ENCODE measurements around the gene FBXO3.

The FBXO3 gene

DNA sequence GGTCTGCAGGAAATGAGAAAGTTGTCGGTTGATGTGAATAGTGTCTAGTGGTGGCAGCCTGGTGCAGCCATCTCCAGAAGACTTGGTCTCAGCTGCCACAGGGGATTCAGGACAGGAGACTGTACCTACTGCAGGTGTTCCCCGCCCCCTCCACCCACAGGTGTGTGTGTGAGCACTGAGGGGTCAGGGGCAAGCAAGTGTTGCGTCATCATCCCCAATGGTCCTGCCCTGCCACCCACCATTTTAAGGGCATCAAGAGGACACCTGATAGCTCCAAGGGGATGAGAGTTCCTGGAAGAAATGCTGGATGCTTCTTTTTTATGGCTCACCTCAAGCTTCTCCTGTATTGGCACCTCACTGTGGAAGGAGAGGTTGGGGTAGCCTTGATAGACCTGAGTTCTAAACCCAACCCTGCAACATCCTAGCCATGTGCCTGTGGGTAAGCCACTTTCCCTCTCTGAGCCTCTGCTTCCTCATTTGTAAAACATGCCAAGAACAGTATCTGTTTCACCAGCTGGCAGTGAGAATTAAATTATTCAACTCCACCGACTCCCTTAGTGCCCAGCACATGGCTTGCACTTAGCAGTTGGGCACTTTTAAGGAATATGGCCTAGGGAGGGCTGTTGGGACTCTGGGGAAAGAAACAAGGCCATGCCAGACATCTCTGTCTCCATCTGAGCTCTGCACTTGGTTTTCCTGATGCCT is 79.8 kb downstream of the FBXO3 start:
- Histone ChIP-seq H2AFZ (ENCODE audit: low read length) (no peak overlapping the region), H4K20me1 (ENCODE audit: insufficient read depth, low read length, poor library complexity, severe bottlenecking) (no peaks in the 10 kb centered on the region), H3K9me2 (replicated peaks; ENCODE audit: low read depth, low read length) (no peaks in the 10 kb centered on the region), H3K4me2 (ENCODE audit: low read depth, low read length, poor library complexity, severe bottlenecking) (no peak overlapping the region), H3K36me3 (ENCODE audit: insufficient read depth, low read length) (no peaks in the 10 kb centered on the region), H3K27me3 (ENCODE audit: insufficient read depth, low read length, poor library complexity, severe bottlenecking) (no peaks in the 10 kb centered on the region), H3K9ac (ENCODE audit: low read depth, low read length, poor library complexity, severe bottlenecking) (no peak overlapping the region), H3K4me1 (ENCODE audit: insufficient read depth, low read length, poor library complexity, severe bottlenecking) (no peaks in the 10 kb centered on the region), H3K4me3 (ENCODE audit: low read length, poor library complexity, severe bottlenecking) (no peak overlapping the region), H3K79me2 (ENCODE audit: insufficient read depth, low read length) (no peaks in the 10 kb centered on the region), H3F3A (ENCODE audit: low read depth) (no peaks in the 10 kb centered on the region), H3K9me3 (ENCODE audit: insufficient read depth, low read depth, low read length) (no peaks in the 10 kb centered on the region)
- TF ChIP-seq EZH2phosphoT487 (IDR thresholded peaks at IDR 0.05; ENCODE audit: borderline replicate concordance): no peak
- TF ChIP-seq, protein P1, sequence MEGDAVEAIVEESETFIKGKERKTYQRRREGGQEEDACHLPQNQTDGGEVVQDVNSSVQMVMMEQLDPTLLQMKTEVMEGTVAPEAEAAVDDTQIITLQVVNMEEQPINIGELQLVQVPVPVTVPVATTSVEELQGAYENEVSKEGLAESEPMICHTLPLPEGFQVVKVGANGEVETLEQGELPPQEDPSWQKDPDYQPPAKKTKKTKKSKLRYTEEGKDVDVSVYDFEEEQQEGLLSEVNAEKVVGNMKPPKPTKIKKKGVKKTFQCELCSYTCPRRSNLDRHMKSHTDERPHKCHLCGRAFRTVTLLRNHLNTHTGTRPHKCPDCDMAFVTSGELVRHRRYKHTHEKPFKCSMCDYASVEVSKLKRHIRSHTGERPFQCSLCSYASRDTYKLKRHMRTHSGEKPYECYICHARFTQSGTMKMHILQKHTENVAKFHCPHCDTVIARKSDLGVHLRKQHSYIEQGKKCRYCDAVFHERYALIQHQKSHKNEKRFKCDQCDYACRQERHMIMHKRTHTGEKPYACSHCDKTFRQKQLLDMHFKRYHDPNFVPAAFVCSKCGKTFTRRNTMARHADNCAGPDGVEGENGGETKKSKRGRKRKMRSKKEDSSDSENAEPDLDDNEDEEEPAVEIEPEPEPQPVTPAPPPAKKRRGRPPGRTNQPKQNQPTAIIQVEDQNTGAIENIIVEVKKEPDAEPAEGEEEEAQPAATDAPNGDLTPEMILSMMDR (conservative IDR thresholded peaks at IDR 0.05; ENCODE audit: low read length): no peak

DNA sequence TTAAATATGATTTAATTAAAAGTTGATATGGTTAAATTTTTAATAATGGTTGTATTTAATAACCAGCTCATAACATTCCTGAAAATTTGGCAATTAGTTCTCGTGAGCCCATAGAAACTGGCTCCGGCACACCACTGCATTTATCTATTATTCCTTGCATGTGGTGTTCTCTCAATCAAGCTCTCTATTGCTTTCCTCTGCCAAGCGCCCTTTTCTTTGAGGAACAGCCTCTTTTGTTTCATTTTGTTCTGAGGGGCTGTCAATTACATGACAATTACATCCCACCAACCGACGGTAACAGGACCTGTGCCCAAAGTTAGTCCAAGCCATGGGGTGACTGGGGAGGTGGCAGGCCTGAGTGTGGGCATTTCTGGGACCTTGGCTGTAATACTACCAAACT is 81.8 kb downstream of the FBXO3 start:
- H3K9me3 ChIP-seq (ENCODE audit: insufficient read depth, low read depth, low read length): no peaks in the 10 kb centered on the region
- H3K27me3 ChIP-seq (ENCODE audit: insufficient read depth, low read length, poor library complexity, severe bottlenecking): no peaks in the 10 kb centered on the region
- H3K79me2 ChIP-seq (ENCODE audit: insufficient read depth, low read length): no peaks in the 10 kb centered on the region
- no peaks in the 10 kb centered on the region for H3K9me2 ChIP-seq (replicated peaks; ENCODE audit: low read depth, low read length)
- H3K36me3 ChIP-seq (ENCODE audit: insufficient read depth, low read length): no peaks in the 10 kb centered on the region
- no peak overlapping the region for H3K4me2 ChIP-seq (ENCODE audit: low read depth, low read length, poor library complexity, severe bottlenecking)
- H3K9ac ChIP-seq (ENCODE audit: low read depth, low read length, poor library complexity, severe bottlenecking): no peak overlapping the region
- H3F3A ChIP-seq (ENCODE audit: low read depth): no peaks in the 10 kb centered on the region
- H2AFZ ChIP-seq (ENCODE audit: low read length): no peak overlapping the region
- H3K4me3 ChIP-seq (ENCODE audit: low read length, poor library complexity, severe bottlenecking): no peak overlapping the region
- no peaks in the 10 kb centered on the region for H3K4me1 ChIP-seq (ENCODE audit: insufficient read depth, low read length, poor library complexity, severe bottlenecking)
- H4K20me1 ChIP-seq (ENCODE audit: insufficient read depth, low read length, poor library complexity, severe bottlenecking): no peaks in the 10 kb centered on the region
- no peak for TF ChIP-seq EZH2phosphoT487 (IDR thresholded peaks at IDR 0.05; ENCODE audit: borderline replicate concordance)

DNA sequence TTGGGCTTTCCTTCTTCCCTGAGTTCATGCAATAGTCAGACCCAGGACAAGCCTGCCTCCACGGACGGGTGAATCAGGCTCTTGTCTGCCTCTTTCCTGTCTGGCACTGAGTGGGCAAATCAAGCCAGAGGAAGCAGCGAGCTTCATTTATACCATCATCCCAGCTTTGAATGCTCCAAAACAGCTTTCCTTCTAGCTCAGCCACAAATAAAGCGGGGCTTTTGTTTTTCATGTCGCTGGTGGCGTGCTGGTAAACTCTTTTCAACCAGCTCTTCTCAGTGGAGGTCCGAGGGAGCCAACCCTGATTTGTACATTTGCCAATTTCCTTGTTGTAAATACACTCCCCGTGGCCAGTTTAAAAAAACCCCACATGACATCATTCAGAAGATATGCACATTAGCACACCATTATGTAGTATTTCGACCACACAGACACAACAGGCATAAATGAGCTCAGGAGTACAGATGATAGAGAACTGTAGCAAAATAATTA is 82.3 kb downstream of the FBXO3 start:
- H3K9me3 ChIP-seq (ENCODE audit: insufficient read depth, low read depth, low read length): no peaks in the 10 kb centered on the region
- no peaks in the 10 kb centered on the region for H3K4me1 ChIP-seq (ENCODE audit: insufficient read depth, low read length, poor library complexity, severe bottlenecking)
- H3K36me3 ChIP-seq (ENCODE audit: insufficient read depth, low read length): no peaks in the 10 kb centered on the region
- H4K20me1 ChIP-seq (ENCODE audit: insufficient read depth, low read length, poor library complexity, severe bottlenecking): no peaks in the 10 kb centered on the region
- H2AFZ ChIP-seq (ENCODE audit: low read length): no peak overlapping the region
- H3K27me3 ChIP-seq (ENCODE audit: insufficient read depth, low read length, poor library complexity, severe bottlenecking): no peaks in the 10 kb centered on the region
- no peak overlapping the region for H3K9ac ChIP-seq (ENCODE audit: low read depth, low read length, poor library complexity, severe bottlenecking)
- H3K4me2 ChIP-seq (ENCODE audit: low read depth, low read length, poor library complexity, severe bottlenecking): no peak overlapping the region
- no peaks in the 10 kb centered on the region for H3F3A ChIP-seq (ENCODE audit: low read depth)
- H3K79me2 ChIP-seq (ENCODE audit: insufficient read depth, low read length): no peaks in the 10 kb centered on the region
- no peaks in the 10 kb centered on the region for H3K9me2 ChIP-seq (replicated peaks; ENCODE audit: low read depth, low read length)
- no peak for TF ChIP-seq EZH2phosphoT487 (IDR thresholded peaks at IDR 0.05; ENCODE audit: borderline replicate concordance)
- TF ChIP-seq, protein P1 (conservative IDR thresholded peaks at IDR 0.05; ENCODE audit: low read length): no peak
- H3K4me3 ChIP-seq (ENCODE audit: low read length, poor library complexity, severe bottlenecking): no peak overlapping the region
